ENCODE results near the gene CHN2.

CHN2 gene

DNA sequence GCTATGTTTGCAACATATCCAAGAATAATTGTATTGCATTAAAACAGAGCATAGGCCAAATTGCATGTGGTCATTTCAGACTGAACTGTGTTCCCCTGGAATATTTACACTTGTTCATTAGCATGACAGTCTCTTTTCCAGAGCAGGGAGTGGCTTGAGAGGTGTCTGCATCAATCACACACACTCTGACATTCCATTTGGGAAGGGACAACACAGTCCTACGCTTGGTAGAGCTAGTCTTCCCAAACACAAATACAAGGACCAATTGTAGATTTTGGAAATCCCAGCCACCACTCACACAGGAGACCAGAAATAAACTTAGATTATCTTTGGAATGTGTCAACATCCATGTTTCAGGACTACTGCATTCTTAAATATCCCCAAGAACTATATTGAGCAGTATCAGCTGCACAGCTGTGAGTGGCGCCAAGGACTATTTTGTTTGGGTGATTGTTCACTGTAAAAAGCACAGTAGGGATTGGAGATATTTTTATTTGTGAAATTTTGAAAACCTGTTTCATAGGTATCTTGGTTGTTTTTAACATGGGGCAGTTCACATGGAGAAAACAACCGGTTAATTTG lies 275.5 kb downstream of the CHN2 start:
- DNase-seq (ENCODE audit: low spot score): no peak

DNA sequence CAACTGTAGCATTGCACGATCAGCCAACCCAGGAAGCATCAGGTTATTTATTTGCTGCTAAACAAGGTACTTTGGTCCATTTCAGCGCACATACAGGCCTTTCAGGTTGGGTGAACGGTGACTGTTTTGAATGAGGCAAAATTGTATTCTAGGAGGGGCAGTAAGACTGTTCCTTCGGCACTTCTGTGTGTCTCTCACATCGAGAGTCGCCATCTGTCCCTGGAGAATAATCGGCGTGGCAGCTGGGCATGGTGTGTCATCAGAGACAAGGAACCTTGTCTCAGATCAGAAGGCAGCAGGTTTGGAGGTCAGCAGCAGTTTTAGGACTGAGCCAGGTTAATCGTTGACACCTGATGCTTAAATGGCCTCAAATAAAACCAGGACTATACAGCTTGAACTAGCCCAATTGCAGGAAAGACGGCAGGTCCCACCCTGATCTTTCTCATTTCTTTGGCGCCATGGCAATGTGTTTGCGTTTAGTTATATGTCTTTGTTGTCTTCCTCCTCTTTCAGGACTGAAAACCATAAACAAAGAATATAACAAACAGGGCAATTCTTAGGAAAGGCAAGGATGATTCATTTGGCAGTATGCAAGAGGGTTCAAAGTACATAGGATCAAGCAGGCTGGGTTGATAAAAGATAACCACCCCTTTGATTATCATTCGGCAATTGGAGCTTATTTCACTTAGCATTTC lies 277.0 kb downstream of the CHN2 start:
- no peak for DNase-seq (ENCODE audit: low spot score)

DNA sequence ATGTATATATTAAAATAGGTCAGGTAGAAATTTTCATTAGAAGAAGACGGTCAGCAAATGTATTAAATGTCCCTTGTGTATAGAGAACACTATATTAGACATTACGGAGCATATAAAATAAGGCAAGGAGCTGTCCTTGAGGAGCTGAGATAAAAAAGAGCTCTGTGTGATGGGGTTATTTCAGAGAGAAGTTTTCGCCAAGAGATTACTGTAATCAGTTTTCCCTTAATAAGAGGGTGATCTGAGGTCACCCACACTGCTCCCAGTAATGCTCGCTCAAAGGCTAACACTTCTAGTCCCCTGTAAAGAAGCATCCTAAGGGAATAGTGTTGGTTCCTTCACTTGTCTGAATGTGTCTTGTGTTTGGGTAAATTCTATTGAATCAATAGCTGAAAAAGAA lies 282.3 kb downstream of the CHN2 start:
- DNase-seq (ENCODE audit: low spot score): no peak

DNA sequence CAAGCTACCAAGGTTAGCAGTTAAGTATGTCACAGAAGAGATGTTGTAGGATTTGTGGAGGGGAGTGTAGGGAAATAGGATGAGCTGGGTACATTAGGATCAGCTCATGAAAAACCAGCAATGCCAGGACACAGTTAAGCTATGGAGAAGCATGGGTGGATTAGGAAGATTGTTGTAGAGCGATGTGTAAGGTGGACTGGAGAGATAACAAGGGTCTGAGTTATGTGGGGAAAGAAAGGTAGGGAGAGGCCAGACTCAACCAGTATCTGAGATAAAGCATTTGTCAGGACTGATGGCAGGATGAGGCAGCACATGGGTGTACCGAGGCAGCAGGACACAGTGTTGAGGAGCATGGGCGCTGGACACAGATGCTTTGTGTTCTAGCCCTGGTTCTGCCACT lies 283.7 kb downstream of the CHN2 start:
- DNase-seq (ENCODE audit: low spot score): no peak

DNA sequence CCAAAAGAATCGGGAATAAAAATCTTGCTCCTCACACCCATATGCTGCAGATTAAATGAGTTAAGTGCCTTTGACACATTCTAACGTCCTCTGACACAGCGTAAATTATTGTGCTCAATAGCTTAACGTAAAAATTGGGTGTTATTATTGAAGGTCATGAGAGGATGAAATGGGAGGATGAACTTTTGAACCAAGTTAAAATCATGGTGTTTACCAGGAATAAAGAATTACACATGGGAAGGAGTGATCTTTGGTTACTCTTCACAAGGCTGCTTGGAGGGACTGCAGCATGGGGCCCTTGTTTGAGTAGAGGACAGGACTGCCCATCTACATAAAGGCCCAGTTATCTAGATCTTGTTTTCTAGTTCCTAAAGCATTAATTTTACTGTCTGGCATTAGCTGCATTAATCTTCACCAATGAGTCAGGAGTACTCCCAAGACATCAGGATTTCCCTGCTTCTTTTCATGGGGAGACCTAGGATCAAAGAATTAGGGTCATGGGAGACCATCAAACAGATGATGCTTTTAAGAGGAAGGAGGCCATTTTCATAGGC lies 284.2 kb downstream of the CHN2 start:
- no peak for DNase-seq (ENCODE audit: low spot score)

DNA sequence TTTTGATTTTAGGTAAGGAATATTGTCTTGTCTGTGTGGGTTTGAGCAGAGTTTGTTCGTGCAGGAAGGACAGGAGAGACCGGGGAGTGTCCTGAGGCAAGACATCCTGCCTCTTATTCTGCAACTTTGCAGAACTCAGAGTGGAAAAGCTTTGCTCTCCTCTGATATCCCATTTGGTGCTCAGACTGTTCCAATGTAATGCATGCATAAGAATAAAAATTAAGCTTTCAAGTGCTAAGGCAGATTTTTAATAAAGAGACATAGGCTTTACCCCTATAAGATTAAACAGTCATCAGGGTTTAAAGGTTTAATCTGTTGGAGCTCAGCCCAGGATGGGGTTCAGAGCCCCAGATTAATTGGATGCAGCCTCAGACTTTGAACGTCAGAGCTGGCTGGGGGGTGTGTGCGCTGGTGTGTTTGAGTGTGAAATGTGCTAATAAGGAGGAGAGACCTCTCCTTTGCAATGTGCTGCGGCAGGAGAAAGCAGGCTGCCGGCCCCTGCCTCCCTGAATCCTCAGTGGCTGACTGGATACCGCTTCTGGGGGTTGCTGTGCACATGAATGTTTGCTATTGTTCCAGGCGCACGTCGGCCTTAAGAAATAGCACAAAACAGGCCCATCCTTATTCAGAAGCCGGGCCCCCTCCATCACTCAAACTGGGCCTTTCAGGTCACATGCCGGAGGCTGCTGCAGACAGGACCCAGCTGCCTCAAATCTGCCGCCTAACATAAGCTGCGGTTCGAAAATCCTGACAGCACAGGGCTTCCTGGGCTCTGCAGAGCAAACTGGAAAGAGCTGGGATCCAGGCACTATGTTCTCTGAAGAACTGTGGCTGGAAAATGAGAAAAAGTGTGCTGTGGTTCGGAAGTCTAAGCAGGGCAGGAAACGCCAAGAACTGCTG lies 285.0 kb downstream of the CHN2 start:
- peak; percentile 85 for DNase-seq (ENCODE audit: low spot score)

DNA sequence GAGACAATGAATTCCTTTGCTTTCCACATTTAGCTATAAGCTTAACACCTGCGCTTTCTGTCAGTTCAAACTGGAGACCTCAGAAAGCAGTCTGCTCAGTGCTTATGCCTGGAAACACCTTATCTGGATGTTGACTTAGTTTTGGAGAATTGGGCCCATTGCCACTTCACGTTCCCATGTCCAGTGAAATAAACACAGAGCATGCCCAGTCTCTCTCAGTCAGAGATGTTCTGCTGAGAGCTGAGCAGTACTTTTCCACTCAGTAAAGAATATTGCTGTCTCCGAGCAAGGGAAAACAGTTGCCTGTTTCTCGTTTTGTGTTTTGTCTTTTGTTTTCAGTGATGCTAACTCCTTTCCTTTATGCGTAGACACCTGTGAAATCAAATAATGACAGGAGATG lies 285.9 kb downstream of the CHN2 start:
- peak; percentile 63 for DNase-seq (ENCODE audit: low spot score)

DNA sequence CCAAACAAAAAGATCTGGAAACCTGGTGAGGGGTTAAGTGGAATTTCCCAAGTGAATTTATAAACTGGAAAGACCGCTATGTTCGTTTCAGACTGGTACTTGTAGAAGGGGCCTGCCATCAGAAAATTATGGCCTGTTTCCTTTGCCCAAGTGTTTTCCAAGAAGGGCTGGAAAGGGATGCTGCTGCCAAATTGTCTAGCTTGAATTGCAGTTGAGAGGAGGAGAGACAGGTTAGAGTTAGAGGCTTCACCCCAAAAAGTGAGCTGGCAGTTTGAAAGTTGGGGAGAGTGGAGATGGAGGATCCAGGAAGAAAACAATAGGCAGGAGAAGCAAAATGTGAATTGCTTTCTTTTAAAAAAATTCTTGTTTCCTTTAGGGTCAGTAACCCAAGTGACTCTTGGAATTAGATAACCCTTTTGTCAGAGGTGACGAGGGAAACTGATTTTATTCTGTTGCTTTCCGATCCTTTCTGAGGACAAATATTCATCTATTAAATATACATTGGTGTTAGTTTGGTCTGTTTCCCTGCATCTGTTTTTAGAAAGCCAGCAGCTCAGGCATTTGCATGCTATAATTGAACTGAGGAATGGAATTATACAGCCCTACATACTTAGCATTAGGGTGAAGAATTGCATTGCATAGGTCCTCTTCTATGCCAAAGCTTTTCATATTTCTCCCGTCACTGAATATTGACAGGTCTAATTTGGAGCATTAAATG lies 286.5 kb downstream of the CHN2 start:
- DNase-seq (ENCODE audit: low spot score): no peak

DNA sequence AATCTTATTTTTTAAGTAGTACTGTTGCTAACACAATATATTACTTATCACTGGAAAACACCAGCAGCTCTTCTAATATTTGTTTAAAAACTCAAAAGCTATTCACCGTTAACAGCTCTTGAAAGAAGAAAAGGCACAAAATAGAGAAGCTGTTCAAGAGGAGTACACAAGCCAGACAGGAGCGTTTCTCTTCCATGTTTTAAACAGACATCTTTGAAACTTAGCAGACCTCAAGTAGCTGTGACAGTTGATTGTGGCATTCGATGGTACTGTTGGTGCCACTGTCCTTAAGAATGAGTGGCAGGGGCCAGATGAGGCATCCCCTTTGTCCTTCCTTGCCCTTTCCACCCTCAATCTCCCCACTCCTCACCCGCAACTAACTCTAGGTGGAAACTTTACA lies 287.5 kb downstream of the CHN2 start:
- DNase-seq (ENCODE audit: low spot score): no peak

DNA sequence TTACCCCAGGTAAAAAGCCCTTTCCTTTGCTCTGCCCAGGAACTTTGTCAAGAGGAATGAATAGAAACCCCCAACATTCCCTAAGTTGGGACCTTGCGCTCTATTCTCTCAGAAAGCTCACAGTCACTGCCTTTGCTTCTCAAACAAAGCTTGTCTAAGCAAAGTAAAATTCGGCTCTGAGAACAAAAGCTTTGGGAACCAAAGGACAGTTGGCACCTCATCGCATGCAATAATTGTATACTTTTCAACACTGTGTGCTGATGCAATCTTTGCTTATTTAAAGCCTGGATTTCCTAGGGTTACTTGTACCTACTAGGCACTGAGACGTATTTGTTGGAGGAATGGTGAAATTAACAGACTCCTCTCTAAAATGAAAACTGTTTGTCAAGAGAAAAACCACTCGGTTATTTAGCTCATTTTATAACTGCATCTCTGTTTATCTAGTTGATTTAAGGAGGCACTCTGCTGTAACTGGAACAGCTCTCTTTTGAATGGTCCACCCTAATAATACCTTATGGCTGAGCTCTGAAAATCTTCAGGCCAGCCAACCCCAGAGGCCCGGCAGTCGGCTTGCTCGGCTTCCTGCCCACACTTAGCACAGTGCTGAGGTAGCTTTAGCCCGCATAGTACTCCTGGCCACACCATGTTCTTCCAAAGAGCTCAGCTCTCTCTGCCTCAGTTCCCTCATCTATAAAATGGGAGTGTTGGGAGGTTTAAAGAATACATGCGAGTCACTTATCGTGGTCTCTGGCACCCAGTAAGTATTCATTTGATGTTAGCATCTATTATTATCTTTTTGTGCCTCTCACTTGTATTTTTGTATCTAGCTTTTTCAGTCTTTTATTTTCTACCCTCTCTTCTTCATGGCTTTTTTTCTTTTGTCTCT lies 288.9 kb downstream of the CHN2 start:
- DNase-seq (ENCODE audit: low spot score): no peak

DNA sequence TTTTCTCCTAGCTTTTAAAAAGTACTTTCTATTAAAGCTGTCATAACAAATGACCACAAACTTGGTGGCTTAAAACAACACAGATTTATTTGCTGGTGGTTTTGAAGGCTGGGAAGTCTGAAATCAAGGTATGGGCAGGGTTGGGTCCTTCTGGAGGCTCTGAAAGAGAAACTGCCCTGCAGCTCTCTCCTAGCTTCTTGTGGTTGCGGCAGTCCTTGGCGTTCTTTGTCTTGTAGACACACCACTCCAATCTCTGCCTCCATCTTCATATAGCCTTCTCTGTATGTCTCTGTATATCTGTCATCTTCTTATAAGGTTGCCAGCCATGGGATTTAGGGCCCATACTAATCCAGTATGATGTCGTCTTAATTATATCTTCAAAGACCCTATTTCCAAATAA lies 289.7 kb downstream of the CHN2 start:
- no peak for DNase-seq (ENCODE audit: low spot score)

DNA sequence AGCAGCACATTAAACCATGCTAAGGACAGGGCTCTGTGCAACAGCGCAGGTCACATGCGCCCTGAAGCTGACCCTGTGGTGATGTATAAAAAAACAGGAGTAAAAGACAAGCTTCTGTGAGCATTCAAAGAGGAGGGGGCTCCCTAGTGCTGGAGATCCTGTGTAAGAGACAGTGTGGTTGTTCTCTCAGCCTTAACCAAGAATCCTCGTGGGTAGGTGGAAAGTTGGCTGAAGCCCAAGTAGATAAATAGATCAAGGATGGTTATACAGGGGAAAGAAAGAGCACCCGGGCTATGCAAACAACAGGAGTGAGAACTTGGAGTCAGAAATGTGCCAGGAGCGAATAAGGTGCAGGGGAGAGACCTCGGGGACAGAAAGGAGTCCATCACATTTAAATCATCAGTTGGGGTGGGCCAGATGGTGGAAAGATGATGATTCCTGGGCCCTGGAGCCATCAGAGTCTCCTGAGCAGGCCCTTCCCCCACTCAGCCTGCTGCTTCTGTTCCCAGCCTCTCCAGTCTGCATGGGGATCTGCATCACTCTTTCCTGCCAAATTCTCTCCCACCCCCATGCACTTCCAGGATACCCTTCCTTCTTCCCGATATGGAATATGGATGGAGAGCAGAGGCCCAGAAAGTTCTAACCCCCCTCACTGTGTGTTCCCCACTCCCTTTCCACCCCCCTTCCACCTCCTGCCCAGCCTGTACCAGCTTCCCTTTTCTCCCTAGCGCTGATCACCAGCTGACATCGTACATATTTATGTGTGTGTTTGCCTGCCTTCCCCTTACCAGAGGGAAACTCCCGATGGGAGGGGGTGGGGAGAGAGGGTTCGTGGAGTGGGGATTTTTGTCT lies 291.0 kb downstream of the CHN2 start:
- DNase-seq (ENCODE audit: low spot score): peak; percentile 81

DNA sequence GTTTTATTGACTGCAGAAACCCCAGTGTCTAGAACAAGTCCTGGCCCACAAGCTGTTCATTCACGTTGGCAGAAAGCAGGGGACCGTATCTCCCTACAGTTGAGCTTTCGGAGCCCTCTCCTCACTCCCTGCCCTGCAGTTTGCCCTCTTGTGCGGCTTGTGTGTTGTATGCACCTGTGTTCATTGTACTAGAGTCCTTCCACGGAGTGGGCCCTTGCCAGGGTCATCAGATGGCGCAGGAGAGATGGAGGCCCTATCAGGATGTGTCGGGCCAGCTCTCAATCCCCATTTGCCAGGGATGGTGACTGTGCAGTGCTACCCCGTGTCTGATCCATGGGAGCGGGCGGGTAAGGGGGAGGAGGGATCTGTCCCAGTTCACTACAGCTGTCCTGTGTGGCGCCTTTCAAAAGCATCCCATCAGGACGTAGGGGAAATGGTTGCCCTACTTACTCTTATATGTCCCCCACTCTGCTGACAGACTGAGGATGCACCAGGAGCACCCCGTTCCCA lies 291.7 kb downstream of the CHN2 start:
- peak; percentile 90 for DNase-seq (ENCODE audit: low spot score)

DNA sequence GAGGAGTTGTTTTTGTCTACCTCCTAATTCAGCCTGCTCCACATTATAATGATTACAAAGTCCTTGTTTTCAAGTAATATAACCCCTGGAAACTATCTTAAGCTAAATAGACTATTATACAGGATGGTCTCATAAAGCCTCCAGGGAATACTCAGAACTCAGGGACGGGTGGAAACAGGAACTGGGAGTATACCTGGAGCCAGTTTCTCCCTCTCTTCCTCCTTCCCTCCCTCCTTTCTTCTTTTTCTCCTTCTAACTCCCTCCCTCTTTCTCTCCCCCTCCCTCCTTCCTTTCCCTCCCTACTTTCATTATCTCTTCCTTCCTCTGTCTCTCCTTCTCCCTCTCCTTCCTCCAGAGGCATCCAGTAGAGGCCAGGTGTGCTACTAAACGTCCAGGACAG lies 292.8 kb downstream of the CHN2 start:
- no peak for DNase-seq (ENCODE audit: low spot score)

DNA sequence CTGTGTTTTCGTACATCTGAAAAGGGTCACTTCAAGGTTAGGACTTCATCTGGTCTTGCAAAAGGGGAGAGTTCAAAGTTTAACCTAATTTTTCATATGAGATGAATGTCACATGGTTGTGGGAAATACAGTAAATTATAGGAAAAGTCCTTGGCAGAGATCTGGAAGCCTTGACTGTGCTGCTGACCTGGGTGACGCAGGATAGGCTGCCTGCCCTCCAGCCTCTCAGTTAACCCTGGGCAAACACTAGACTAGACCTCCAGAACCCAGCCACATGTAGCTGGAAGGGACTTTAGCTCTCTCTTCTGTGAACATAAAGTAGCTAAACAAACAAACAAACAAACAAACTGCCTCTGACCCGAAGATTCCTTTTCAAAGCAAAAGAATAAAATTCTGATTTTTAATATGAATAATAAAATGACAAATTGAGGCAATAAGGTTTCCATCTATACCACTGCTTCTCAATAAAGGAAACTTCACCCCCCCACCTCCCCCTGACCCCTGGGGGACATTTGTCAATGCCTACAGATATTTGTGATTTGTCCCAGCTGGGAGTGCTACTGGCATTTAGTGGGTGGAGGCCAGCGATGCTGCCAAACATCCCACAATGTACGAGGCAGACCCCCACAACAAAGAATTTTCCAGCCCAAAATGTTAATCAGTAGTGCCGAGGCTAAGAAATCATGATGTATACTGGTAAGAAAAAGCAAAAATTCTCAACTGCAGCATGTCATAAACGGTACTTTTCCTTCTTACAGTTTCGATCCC lies 293.8 kb downstream of the CHN2 start:
- no peak for DNase-seq (ENCODE audit: low spot score)

DNA sequence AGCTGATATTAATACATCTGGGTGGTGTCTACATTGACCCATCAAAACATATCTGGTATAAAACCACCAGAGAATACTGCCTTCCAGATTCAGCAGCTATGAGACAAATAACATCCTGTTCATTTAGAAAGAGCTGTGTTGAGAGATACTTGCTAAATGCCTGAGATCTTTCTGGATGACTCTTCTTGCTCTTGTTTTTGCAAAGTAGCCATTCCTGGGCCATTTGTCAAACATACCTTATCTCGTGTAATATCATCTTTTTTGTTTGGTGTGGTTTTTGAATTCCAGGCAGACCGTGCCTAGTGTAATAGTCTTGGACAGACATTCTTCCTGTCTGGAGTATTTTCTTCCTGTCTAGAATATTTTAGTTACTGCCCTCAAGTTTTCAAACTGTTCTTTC lies 294.4 kb downstream of the CHN2 start:
- DNase-seq (ENCODE audit: low spot score): no peak

DNA sequence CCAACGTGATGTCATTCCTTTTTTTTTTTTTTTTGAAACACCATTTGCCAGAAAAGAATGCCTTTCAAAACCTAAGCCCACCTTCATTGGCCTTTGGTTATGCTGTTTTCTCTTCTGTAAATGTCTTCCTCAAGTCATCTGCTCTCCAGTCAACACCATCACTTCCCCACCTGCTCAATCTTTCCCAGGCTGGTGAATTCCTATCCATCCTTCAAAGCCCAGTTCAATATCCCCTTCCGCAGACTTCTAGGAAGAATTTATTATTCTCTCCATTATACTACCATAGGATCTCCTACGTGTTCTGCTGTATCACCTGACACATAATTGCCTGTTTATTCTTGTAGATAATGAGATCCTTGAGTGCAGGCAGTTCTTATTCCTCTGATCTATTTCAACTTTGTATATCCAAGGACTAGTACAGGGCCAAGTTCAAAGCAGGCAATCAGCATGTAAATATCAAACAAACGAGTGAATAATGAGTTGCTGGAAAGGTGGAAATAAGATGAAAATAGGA lies 295.6 kb downstream of the CHN2 start:
- DNase-seq (ENCODE audit: low spot score): no peak

DNA sequence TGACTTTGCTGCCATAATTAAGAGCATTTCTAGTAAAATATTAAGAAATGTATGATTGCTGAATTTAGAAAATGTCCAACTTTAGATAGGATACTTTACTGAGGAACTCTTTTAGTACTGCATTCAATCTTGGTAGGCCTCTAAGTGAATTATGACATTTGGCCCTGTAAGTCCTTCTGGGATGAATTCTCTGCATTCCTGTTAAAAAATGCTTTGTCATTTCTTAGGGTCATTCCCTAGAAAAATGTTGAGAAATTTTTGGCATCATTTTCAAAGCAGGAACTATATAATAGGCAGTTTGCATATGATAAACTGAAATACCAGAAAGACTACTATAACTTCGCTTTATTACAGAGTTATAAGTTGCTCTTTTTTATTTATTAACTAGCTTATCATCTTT lies 299.8 kb downstream of the CHN2 start:
- no peak for DNase-seq (ENCODE audit: low spot score)

DNA sequence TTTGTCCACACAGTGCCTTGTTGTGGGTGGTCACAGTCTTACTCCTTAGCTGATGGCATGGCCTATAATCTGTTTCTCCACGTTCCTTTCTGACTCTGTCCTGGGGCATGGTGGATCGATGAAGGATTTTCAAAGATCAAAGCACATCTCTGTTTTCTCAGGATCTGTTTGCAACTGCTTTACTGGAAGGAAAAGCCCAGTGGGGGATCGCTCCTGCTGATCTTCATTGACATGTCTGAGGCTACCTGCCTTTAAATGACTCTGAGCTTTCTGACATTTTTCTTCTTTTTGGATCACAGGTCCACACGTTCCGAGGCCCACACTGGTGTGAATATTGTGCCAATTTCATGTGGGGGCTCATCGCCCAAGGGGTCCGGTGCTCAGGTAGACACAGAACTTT lies 301.1 kb downstream of the CHN2 start:
- DNase-seq (ENCODE audit: low spot score): no peak
